PC-9 (cell line): Measurements from ENCODE around the gene ELF4. TPM values are rescaled to one million over a fixed set of nuclear protein-coding genes. Genes with fewer than 3 reads are reported as not detected.

Experiments
- BruUV-seq: library from RNA; stranded (reverse); fragments of 400-500 nt; replicated peaks from 2 replicates; lab custom pipeline; 2021; lab: Mats Ljungman, UMichigan
- CTCF ChIA-PET: fragments of 300-600 bp; sonication (Branson Sonifier 250); formaldehyde crosslinking; loops from one replicate; lab custom pipeline; 2022; ENCODE audit warnings: antibody characterized with exemption; lab: Charles Lee
- POLR2A ChIA-PET: fragments of 300-600 bp; sonication (Branson Sonifier 250); formaldehyde crosslinking; loops from one replicate; lab custom pipeline; 2022; ENCODE audit warnings: antibody characterized with exemption; ENCODE audit not compliant: unreplicated experiment; lab: Charles Lee
- DNase-seq, 2 experiments: peaks; one replicate each; pipeline versions ENCODE4 v3.0.0 to v3.0.0-alpha.2; 2015 to 2022; ENCODE audit warnings: mixed read lengths in 1 of 2
- H2AFZ ChIP-seq: fragments of 200-600 bp; sonication (generic); 2 replicates; pipeline ENCODE4 v1.8.1; 2017; ENCODE audit warnings: antibody characterized with exemption
- H3F3A ChIP-seq: fragments of 200-600 bp; sonication (generic); 2 replicates; pipeline ENCODE4 v1.8.1; 2017; ENCODE audit warnings: antibody characterized with exemption, mild to moderate bottlenecking, low read depth; ENCODE audit not compliant: insufficient read depth
- H3K27ac ChIP-seq: fragments of 200-600 bp; sonication (generic); 2 replicates; pipeline ENCODE4 v1.6.1; 2016; ENCODE audit warnings: mixed run types
- H3K27me3 ChIP-seq: fragments of 200-600 bp; sonication (generic); 2 replicates; pipeline ENCODE4 v1.6.1; 2016; ENCODE audit warnings: low read depth, mixed run types; ENCODE audit not compliant: insufficient read depth
- H3K36me3 ChIP-seq: fragments of 200-600 bp; sonication (generic); 2 replicates; pipeline ENCODE4 v1.6.1; 2016; ENCODE audit warnings: low read depth, mixed run types
- H3K4me1 ChIP-seq: fragments of 200-600 bp; sonication (generic); replicated peaks from 2 replicates; pipeline ENCODE4 v1.6.1; 2016; ENCODE audit warnings: mixed run types; ENCODE audit not compliant: insufficient read depth
- H3K4me2 ChIP-seq: fragments of 200-600 bp; sonication (generic); 2 replicates; pipeline ENCODE4 v1.6.1; 2017; ENCODE audit warnings: mixed run types
- H3K4me3 ChIP-seq: fragments of 200-600 bp; sonication (generic); 2 replicates; pipeline ENCODE4 v1.6.1; 2016; ENCODE audit warnings: mixed run types
- H3K79me2 ChIP-seq: fragments of 200-600 bp; sonication (generic); 2 replicates; pipeline ENCODE4 v1.6.1; 2017; ENCODE audit warnings: low read depth, mixed run types
- H3K9me2 ChIP-seq: fragments of 200-600 bp; sonication (generic); 2 replicates; pipeline ENCODE4 v1.8.1; 2017; ENCODE audit warnings: mild to moderate bottlenecking; ENCODE audit not compliant: insufficient read depth
- H3K9me3 ChIP-seq: fragments of 200-600 bp; sonication (generic); 2 replicates; pipeline ENCODE4 v1.8.1; 2016; ENCODE audit warnings: low read depth; ENCODE audit not compliant: insufficient read depth
- H4K20me1 ChIP-seq: fragments of 200-600 bp; sonication (generic); 2 replicates; pipeline ENCODE4 v1.8.1; 2017; ENCODE audit not compliant: insufficient read depth
- EZH2 ChIP-seq: fragments of 200-600 bp; sonication (generic); IDR thresholded peaks from 2 replicates; pipeline ENCODE4 v1.8.0; 2017; ENCODE audit warnings: antibody characterized with exemption, low read depth
- intact Hi-C: fragments of 100-400 bp; cut with micrococcal nuclease; formaldehyde crosslinking; loops from one replicate; pipeline ENCODE4 v1.10.0; 2022; ENCODE audit not compliant: unreplicated experiment
- total RNA-seq: library from RNA; stranded (reverse); gene quantifications from 2 replicates; pipeline ENCODE4 v1.2.3, GENCODE V29; 2021
- TF ChIP-seq, protein P1 (sequence below): fragments of 200-600 bp; sonication (generic); conservative IDR thresholded peaks from 2 replicates; pipeline ENCODE4 v1.6.1; 2017; ENCODE audit warnings: mixed run types, antibody characterized with exemption, mild to moderate bottlenecking, moderate library complexity

Gene ELF4
- total RNA-seq, 1 experiment from 2014 or later: 60.3 TPM

DNA sequence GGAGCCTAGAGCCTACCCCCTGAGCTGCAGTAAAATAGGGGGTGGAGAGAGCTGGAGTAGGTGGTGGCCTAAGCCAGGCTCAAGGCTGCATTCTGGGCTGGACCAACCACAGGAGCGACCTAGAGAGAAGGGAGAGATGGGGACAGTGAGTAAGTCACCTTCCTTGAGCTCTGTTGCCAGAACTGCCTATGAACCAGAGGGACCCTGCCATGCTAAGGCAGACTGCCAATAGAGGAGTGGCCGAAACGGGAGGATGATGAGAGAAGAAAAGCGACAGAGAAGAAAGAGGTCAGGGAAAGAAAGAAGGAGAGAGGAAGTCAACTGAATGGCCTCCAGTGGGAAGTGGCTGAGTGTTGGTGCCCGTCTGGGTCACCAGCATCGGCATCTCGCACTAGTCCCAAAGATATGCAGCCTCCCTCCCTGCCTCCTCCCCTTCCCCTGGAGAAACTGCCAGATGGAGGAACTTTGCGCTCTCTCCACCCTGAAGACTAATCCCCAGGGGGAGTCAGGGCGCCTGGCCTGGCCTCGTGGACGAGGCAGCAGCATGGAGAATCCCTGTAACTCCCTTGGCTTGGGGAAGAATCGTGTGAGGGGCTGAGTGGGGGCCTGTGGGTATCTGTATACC lies 28.8 kb downstream of the ELF4 start:
- no peak overlapping the region for H3K4me3 ChIP-seq
- BruUV-seq: no TSS peak
- H4K20me1 ChIP-seq: peaks cover 16% of the 10 kb centered on the region
- ChIA-PET CTCF (interaction anchor here (0.7 kb wide), 1 partner anchor 220 kb away, joined by 7 read pairs; no protein-coding TSS in a partner anchor), POLR2A (interaction anchor here (0.6 kb wide), 1 partner anchor 129 kb away, joined by 8 read pairs; no protein-coding TSS in a partner anchor)
- 0 out of 2 replicates have a peak, but pooled peaks cover 5% of the 10 kb centered on the region for H3K36me3 ChIP-seq
- TF ChIP-seq, protein P1, sequence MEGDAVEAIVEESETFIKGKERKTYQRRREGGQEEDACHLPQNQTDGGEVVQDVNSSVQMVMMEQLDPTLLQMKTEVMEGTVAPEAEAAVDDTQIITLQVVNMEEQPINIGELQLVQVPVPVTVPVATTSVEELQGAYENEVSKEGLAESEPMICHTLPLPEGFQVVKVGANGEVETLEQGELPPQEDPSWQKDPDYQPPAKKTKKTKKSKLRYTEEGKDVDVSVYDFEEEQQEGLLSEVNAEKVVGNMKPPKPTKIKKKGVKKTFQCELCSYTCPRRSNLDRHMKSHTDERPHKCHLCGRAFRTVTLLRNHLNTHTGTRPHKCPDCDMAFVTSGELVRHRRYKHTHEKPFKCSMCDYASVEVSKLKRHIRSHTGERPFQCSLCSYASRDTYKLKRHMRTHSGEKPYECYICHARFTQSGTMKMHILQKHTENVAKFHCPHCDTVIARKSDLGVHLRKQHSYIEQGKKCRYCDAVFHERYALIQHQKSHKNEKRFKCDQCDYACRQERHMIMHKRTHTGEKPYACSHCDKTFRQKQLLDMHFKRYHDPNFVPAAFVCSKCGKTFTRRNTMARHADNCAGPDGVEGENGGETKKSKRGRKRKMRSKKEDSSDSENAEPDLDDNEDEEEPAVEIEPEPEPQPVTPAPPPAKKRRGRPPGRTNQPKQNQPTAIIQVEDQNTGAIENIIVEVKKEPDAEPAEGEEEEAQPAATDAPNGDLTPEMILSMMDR: no peak
- TF ChIP-seq EZH2: no peak
- no peaks in the 10 kb centered on the region for H3K27me3 ChIP-seq
- no peaks in the 10 kb centered on the region for H3K9me2 ChIP-seq
- H2AFZ ChIP-seq: no peak overlapping the region
- peaks cover 15% of the 10 kb centered on the region for H3K79me2 ChIP-seq
- H3F3A ChIP-seq: peaks cover 20% of the 10 kb centered on the region
- no peaks in the 10 kb centered on the region for H3K9me3 ChIP-seq
- intact Hi-C loops: loop anchor here (2.0 kb wide), 1 partner anchor 43 kb away; no protein-coding TSS in a partner anchor
- no peak for DNase-seq
- H3K27ac ChIP-seq: 0 out of 2 replicates have a peak overlapping the region, but pooled peaks have one; percentile 9
- no peak overlapping the region for H3K4me2 ChIP-seq
- peaks cover 4% of the 10 kb centered on the region for H3K4me1 ChIP-seq

- intact Hi-C loops: loop anchor here (1.0 to 2.0 kb wide), 2 partner anchors 44 to 111 kb away; no protein-coding TSS in a partner anchor
- no peaks in the 10 kb centered on the region for H3K36me3 ChIP-seq
- TF ChIP-seq, protein P1: no peak
- TF ChIP-seq EZH2: no peak
- H3K4me2 ChIP-seq: no peak overlapping the region
- BruUV-seq: no TSS peak
- no peaks in the 10 kb centered on the region for H3K9me3 ChIP-seq
- ChIA-PET CTCF (interaction anchor here (0.7 kb wide), 1 partner anchor 221 kb away, joined by 7 read pairs; no protein-coding TSS in a partner anchor), POLR2A (interaction anchor here (0.6 kb wide), 1 partner anchor 130 kb away, joined by 8 read pairs; no protein-coding TSS in a partner anchor)
- DNase-seq: no peak
- H3K27ac ChIP-seq: 0 out of 2 replicates have a peak overlapping the region, but pooled peaks have one; percentile 9
- no peaks in the 10 kb centered on the region for H3K27me3 ChIP-seq
- H3F3A ChIP-seq: peaks cover 20% of the 10 kb centered on the region
- H4K20me1 ChIP-seq: peaks cover 16% of the 10 kb centered on the region
- H2AFZ ChIP-seq: no peak overlapping the region
- H3K79me2 ChIP-seq: peaks cover 9% of the 10 kb centered on the region
- peaks cover 4% of the 10 kb centered on the region for H3K4me1 ChIP-seq
- H3K4me3 ChIP-seq: no peak overlapping the region
- H3K9me2 ChIP-seq: no peaks in the 10 kb centered on the region
Observed at GRCh38 chrX:130080791-130081367, 29.4 kb downstream of the ELF4 start.

DNA sequence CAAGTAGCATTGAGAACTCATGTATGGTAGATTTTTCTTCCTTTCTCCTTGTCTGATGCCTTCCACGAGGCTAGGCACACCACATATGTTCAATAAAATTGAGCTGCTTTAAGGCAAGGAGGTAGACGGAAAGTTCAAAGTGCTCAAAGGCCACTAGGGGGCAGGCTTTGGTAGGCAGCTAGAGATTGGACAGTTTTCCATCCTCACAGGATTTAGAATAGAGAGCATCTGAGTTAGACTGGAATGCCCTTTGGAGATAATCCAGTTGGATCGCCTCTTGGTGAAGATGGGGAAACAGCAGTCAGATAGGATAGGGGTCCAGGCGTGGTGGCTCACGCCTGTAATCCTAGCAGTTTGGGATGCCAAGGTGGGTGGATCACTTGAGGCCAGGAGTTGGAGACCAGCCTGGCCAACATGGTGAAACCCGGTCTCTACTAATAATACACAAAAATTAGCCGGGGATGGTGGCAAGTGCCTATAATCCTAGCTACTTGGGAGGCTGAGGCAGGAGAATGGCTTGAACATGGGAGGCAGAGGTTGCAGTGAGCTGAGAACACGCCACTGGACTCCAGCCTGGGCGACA lies 30.4 kb downstream of the ELF4 start:
- DNase-seq: peak; percentile 57 to 67
- no peaks in the 10 kb centered on the region for H3K9me3 ChIP-seq
- no peaks in the 10 kb centered on the region for H3K27me3 ChIP-seq
- no peaks in the 10 kb centered on the region for H3K36me3 ChIP-seq
- intact Hi-C loops: loop anchor here (1.0 to 2.0 kb wide), 2 partner anchors 45 to 112 kb away; no protein-coding TSS in a partner anchor
- H3F3A ChIP-seq: peaks cover 20% of the 10 kb centered on the region
- no peak overlapping the region for H2AFZ ChIP-seq
- ChIA-PET CTCF (interaction anchor here (0.5 to 1.0 kb wide), 6 partner anchors 51 to 306 kb away, joined by 3 to 18 read pairs (median 6); partner anchors contain the start of gene GPR119), POLR2A (no interaction called here)
- no peaks in the 10 kb centered on the region for H3K9me2 ChIP-seq
- peaks cover 4% of the 10 kb centered on the region for H3K4me1 ChIP-seq
- H3K4me2 ChIP-seq: no peak overlapping the region
- 0 out of 2 replicates have a peak, but pooled peaks cover 3% of the 10 kb centered on the region for H3K79me2 ChIP-seq
- H3K27ac ChIP-seq: no peak overlapping the region
- no peak overlapping the region for H3K4me3 ChIP-seq
- peaks cover 16% of the 10 kb centered on the region for H4K20me1 ChIP-seq
- TF ChIP-seq EZH2: no peak
- TF ChIP-seq, protein P1: peak; percentile 92
- no TSS peak for BruUV-seq
